Activated T-cell treated with anti-CD3 and anti-CD28 coated beads for 4 hours (primary cell): Measurements from ENCODE around the gene GJB3.

Source experiments
- DNase-seq: peaks from one replicate; pipeline ENCODE4 v3.0.0-alpha.2; 2020

Gene GJB3

GRCh38 chr1:34827341-34827941 lies 46.4 kb downstream of the GJB3 start:
- DNase-seq = no peak

GRCh38 chr1:34828611-34829010 lies 47.6 kb downstream of the GJB3 start:
- DNase-seq = no peak

- DNase-seq = no peak
Measured at GRCh38 chr1:34829250-34829649, 48.2 kb downstream of the GJB3 start.

- DNase-seq = no peak
Measured at GRCh38 chr1:34831721-34832246, 50.8 kb downstream of the GJB3 start.

- no peak for DNase-seq
Measured at GRCh38 chr1:34833711-34834110, 52.7 kb downstream of the GJB3 start.
